Effector CD4-positive, alpha-beta T cell (primary cell): ENCODE data around the gene NR1D2.
A peak's percentile ranks its signal among the peaks of the same experiment; 100 is the strongest.
"Not testable (repeated sequence)": the region's sequence is repeated elsewhere in the genome, so short reads cannot be mapped to it uniquely, and the experiment has no call there.

ENCODE experiments used
- DNase-seq: peaks from one replicate; pipeline ENCODE4 v3.0.0-alpha.2; 2020

Gene NR1D2

DNA sequence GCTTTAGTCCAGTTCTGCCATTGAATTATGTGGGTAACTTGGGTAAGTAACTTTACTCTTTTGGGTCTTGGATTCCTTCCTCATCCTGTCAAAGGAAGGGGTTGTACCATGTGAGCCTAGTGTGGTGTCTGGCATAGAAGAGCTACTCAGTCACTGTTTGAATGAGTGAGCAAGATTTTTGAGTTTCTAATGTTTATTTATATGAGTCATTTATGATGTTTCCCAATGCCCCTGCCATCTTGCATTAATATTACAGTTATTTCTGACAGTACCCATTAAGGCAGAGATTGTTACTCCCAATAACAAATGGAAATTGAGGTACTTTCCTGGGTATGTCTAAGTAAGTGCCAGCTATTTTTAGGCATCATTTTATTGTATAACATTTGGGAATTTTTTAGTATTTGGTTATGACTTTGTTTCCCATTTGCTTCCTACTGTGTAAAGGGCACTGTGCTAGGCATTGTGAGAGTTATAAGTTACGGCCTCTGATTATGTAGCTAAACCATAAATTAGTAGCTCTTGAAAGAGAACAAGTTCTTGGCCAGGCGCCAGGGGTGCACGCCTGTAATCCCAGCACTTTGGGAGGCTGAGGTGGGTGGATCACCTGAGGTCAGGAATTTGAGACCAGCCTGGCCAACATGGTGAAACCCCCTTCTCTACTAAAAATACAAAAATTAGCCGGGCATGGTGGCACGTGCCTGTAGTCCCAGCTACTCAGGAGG is 23.5 kb downstream of the NR1D2 start:
- DNase-seq: no peak

DNA sequence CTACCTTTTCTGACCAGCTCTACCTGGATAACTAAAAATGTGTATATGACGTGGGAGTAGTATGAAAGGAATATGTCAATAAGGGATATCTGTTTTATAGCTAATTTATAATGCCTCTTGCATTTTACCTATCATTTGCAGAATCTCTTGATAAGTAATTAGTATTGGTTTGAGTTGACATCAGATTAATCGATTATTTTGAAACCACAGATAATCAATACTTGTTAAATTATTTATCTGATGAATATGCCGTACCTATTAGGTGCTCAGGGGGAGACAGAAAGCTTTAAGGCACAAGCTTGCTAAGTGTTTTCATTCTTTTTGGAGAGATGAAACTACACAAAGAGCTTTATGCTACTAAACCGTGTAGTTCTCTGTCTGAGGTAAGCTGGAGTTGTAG is 24.3 kb downstream of the NR1D2 start:
- no peak for DNase-seq

DNA sequence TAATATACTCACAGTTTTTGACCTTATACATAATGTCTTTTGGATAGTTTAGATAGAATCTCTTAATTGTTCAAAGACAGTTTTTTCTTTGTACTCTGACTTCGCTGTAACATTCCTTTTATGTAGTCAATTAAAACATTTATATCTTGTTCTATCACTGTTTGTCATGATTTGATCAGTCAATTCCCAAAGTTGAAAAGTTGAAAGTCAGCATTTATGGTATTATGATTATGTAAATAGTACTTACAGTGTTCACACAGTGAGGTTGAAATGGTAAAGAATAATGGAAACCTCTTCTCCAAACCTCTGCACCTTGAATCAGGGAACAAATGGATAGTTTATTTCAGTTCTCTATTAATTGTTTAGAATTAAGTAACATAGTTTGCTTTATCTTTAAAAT is 26.6 kb downstream of the NR1D2 start:
- no peak for DNase-seq

DNA sequence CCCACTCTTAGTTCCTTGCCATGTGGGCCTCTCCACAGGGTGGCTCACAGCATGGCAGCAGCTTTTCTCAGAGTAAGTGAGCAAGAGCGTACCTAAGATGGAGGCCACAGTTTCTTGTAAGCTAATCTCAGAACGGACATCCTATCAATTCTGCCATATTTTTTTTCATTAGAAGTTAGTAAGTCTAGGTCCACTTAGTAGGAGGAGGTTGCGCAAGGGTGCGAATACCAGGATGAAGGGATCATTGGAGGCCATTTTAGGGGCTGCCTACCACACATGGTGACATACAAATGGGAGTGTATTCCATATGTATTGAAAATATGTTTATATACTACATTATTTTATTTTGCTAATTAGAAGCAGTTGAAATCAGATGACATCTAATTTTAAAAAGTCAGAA is 31.5 kb downstream of the NR1D2 start:
- no peak for DNase-seq

DNA sequence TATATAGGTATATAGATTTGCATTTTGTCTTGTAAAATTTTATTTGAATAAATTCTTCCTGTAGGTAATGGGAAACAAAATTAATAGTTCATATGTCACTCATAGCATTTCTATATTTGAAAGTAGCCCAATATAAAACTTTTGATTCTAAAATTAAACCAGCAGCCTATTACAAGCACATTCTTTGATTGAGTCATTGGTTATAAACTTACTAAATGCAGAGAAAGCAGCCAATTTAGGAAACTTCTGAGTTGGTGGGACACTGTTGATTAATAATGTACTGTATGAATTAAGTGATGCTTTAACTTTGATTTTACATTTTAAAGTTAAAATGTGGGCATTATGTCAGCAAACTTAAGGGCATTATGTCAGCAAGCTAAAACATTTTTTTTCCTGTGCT is 34.5 kb downstream of the NR1D2 start:
- DNase-seq: no peak

DNA sequence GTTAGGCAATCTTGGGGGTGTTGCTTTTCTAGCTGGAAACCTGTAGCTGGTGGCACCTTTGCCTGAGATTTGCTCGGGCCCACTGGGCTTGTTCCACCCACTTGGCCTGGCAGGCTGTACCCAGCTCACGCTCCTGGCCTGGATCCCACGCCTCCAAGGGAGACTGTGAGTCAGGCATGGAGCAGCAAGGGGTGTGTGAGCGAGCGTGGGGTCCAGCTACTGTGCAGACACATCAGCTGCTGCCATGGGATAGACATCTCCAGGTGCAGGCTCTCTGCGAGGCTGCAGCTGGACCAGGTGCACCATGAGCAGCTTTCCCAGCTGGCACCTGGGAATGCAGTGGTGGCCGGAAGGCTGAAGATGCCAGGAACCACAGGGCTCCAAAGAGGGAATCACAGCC is 36.0 kb downstream of the NR1D2 start:
- DNase-seq: no peak

DNA sequence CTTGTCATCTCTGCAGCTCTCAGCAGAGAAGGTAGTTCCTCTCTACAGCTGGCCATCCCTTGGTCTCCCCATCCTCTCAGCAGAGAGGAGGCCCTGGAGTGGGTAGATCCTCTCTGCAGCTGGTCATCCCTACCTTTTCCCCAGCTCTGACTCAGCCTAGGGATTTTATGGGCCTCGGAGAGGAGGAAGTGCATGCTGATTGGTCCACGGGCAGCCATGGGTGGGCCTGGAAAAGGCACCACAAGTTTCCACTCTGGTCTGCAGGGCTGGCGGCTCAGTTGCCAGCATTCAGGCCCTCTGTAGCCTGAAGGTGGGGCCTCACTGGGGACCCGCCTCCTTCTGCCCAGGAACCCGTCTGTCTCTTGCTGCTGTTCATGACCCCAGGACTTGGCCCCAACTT is 36.9 kb downstream of the NR1D2 start:
- no peak for DNase-seq

DNA sequence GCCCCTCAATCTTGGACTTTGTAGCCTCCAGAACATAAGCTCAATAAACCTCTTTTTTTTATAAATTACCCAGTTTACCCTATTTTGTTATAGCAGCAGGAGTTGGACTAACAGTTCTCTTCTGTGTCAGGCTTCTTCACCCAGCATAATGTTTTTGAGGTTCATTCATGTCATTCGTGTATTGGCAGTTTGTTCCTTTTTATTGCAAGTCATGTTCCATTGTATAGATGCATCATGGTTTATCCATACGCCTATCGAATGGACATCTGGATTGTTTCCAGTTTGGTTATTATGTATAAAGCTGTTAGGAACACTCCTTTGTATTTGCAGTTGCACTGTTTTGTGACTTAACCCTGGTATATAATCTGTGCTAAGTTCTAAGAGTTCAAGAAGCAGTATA is 39.8 kb downstream of the NR1D2 start:
- DNase-seq: no peak

DNA sequence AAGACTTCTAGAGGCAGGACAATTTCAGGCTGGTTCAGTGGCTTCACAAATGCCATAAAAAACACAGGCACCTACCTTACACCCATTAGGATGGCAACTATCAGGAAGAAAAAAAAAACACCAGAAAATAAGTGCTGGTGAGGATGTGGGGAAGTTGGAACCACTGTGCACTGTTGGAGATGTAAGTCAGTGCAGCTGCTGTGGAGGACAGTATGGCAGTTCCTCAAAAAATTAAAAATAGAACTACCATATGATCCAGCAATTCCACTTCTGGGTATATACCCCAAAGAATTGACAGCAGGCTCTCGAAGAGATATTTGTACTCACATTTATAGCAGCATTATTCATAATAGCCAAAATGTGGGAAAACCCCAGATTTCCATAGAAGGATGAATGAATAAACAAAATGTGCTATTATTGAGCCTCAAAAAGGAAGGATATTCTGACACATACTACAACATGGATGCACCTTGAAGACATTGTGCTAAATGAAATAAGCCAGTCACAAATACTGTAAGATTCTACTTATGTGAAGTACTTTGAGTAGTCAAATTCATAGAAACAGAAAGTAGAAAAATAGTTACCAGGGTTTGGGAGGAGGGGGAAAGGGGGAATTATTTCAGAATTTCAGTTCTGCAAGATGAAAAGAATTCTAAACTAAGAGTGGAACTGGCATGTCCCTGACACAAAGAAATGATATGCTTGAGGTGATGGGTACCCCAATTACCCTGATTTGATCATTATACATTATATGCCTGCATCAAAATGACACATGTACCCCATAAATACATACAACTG is 40.9 kb downstream of the NR1D2 start:
- DNase-seq: no peak

DNA sequence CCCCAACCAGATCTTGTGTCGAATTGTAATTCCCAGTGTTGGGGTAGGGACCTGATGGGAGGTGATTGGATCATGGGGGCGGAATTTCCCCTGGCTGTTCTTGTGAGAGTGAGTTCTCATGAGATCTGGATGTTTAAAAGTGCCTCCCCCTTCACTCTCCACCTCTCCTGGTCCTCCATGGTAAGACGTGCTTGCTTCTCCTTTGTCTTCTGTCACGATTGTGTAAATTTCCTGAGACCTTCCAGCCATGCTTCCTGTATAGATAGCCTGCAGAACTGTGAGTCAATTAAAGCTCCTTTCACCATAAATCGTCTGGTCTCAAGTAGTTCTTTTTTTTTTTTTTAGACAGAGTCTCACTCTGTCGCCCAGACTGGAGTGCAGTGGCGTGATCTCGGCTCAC is 42.3 kb downstream of the NR1D2 start:
- DNase-seq: no peak

DNA sequence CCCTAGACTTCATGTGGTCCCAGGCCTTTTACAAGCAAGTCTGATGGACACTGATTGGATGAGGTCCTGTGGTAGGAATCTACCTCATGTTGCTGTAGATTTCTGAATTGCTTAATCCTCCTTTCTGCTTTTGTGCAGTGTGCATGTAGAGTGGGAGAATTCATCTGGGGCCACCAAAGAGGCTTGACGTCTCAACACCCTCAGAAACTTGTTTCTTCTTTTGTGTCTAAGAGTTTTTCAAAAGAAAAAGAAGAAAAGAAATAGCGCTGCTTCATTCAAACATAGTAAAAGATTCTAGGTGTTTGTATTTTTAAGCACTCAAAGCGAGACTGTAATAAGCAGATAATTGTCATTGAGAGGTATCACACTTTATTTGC is 46.2 kb downstream of the NR1D2 start:
- no peak for DNase-seq

DNA sequence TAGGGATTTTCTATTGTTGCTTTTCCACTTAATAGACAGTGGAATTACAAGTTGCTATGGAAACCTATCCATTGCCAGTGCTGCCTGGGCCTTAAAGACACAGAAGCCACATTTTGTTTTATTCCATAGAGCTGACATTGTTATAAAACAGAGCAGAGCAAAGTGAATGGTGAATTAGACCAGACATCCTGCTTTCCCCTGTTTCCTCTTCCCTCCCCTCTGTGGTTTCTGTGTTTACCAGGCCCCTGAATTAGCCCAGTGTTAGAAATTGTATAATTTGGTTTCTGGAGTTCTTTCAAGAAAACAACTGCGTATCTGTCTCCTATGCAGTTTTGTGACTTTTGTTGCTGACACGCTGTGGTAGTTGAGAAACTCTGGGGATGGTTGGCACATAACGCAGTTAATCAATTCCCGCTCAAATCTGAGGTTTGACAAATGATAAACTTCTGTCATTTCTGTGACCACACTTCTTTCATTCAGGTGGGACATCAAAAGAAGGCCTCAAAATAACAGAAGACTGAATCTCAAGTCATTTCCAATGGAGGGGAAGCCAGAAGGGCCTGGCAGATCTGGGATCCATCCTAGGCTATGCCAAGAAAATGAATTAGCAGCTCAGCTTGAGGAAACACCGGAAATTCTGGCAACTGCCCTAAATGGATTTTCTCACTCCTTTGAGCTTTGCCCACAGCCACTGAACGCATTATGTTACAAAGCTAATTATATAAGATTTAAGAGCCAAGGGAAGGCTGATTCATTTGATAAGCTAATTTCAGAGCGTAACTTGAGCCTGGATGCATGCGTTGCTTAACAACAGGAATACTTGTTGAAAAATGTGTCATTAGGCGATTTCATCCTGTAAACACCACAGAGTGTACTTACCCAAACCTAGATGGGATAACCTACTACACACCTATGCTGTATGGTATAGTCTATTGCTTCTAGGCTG is 46.9 kb downstream of the NR1D2 start:
- no peak for DNase-seq

DNA sequence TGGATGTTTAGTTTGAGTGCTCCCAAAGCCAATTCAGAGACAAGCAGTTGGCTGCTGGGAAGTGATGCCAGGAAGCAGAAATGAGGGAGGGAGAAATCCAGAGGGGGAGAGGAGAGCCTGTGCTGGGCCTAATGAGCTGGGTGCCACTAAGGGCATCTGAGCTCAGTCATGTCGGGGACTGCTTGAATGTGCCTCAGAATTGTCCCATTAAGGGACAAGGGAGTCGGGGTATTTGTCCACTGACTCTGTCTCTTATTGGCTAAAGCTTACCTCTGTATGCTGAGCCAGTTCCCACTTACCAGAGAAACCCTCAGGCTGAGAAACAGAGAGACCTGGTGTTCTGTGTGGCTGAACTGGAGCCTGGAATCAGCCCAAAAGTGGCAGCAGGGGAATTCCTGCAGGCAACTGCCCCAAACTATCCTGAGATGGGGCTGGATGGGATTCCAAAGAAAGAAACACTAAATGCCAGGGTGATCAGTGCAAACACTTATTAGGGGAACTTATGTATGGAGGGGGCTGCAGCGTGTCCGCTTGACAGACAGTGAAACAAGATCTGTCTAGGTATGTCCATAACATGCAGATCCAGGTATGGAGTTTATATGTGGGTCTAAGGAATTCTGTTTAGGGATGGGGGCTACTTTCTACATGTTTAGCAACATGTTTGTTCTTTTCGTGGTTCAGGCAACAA is 48.6 kb downstream of the NR1D2 start:
- DNase-seq: no peak

DNA sequence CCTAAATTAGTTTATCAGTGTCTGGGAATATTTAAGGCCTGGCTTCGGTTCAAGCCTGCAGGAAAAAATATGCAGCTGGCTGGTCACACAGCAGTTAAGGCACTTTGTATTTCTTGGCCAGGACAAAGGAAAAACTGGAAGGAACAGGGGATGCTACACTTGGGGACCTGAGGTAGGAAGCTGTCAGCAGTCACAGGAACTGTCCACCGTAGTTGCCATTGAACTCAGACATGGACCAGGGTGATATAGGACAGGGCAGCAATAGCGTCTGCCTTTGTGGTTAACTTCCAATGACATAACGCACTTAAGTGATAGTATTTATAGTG is 49.1 kb downstream of the NR1D2 start:
- DNase-seq: no peak

DNA sequence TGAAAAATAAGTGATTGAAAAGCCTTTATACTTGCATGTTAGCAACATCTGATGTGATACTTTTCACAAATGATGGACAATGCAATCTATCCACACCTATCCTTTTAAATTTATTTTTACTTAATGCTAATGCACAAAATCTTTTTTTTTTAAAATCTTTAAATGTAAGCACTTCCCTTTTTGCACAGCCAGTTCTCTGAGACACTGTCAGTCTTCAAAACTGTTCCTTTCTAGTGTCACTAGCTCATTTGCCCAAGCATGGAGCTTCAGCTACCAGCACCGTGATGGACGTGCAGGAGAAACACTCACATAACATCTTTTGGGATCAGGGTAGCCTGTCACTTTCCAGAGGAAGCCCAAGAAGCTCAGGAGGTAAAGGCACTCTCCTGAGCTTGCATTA is 50.1 kb downstream of the NR1D2 start:
- DNase-seq: no peak

DNA sequence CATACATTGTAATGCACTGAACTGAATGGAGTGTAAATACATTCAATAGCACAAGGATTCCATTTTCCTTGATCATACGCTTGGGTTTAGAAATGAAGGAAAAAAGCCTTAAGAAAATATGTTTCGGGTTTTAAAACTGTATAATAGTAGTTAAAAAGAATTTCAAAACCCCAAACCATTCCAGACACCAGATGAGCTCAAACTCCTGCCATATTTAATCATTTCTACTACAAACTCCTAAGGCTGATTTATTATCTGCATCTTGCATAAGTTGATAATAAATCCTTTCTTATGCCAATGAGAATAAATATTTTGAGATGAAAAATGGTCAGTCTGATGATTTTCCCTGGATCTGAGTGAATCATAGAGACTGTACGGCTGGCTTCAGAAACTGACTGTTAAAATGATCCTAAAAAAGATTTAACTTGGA is 51.0 kb downstream of the NR1D2 start:
- no peak for DNase-seq

DNA sequence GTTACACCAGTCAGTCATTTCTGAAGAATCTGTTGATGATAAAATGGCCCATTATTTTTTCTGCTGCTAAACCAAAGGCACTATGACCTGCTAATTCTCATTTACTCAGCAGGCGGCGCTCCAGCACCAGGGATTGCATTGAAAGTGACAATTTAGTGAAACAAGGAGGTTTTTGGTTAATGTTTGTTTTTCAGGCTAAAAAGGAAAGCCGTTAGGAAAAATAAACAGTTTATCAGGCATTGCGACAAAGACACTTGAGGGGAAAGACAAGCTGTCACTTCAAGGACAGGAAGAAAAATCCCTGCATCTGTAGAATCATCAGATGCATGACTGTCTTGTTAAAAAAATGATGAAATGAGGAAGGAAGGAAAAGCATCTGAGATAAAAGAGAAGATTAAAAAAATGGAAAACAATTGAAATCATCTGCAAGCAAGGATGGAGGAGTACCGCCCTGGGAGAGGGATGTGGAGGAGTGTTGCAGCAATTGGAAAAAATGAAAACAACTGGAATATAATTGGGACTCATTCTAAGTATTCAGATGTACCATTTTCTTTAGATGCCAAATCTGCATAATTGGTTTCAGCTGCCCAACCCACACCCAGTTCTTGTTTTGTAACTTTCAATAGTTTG is 54.0 kb downstream of the NR1D2 start:
- peak; percentile 38 for DNase-seq

DNA sequence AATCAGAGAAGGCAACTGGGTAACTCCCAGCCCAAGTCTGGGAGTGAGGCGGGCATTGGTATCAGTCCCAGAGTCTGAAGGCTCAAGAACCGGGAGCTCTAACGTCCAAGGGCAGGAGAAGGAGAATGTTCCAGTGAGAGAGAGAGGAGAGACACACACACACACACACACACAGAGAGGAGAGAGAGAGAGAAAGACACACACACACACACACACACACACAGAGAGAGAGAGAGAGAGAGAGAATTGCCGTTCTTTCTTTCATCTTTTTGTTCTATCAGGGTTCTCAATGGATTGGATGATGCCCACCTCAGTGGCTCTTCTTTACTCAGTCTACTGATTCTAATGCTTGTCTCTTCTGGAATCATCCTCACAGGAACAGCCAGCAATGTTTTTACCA is 57.0 kb downstream of the NR1D2 start:
- DNase-seq: no peak

DNA sequence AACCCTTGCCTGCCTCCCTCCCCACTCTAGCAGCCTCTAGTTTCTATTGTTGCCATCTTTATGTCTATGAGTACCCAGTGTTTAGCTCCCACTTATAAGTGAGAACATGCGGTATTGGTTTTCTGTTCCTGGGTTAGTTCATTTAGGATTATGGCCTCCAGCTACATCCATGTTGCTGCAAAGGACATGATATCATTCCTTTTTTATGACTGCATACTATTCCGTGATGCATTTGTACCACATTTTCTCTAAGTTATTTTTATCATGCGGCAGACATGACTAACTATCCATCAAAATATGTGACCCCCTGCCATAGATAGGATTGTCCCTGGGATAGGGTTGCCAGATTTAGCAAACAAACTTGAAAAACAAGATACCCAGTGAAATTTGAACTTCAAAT is 58.4 kb downstream of the NR1D2 start:
- DNase-seq: no peak

DNA sequence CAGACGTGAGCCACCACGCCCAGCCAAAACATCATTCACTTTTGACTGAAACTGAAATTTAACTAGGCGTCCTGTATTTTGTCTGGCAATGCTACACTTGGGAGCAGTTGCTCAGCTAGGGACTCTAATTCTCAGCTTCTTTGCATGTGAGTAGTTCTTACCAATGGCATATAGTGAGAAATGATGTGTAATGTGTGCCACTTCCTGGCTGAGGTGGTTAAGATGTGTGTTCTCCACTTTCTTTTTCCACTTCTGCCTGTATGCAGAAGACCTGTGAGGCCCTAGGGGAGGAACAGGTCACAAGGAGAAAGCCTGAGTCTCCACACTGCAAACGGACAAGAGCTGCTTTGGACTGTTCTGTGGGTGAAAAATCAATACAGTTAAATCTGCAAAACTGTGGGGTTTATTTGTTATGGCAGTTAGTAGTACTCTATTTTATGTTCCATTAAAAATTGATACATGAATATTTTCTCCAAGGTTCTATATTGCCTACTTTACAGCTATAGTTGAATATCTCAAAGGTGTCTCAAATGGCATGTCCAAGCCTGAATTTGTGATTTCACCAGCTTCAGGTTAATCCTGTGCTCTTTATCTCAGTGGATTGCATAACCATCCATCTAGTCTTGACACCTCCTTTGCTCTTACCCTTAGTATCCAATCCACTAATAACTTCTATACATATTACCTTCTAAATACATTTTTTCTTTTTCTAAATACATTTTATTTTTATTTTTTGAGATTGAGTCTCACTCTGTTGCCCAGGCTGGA is 59.3 kb downstream of the NR1D2 start:
- DNase-seq: no peak

DNA sequence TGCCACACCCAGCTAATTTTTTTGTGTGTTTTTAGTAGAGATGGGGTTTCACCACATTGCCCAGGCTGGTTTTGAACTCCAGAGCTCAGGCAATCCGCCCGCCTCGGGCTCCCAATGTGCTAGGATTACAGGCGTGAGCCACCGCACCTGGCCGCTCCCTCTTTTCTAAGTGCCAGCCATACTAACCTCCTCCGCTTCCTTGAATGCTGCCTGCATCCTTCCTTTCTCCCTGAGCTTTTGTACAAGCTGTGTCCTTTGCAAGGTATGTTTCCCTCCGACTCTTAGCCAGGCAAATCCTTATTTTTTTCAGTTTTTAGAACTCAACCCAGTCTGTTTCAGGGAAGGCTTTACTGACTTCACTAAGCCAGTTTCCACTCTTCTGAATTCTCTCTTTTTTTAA is 60.6 kb downstream of the NR1D2 start:
- no peak for DNase-seq

DNA sequence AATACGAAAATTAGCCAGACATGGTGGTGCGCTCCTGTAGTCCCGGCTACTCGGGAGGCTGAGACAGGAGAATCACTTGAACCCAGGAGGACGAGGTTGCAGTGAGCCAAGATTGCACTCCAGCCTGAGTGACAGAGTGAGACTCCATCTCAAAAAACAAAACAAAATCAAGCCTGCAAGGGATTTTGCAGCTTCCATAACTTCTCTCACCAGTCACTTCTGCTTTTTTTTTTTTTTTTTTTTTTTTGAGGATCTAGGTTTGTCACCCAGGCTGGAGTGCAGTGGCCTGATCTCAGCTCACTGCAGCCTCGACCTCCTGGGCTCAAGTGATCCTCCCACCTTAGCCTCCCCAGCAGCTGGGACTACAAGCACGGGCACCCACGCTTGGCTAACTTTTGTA is 65.7 kb downstream of the NR1D2 start:
- DNase-seq: not testable (repeated sequence)
